Measurements from ENCODE around the gene HSPB9.

DNA sequence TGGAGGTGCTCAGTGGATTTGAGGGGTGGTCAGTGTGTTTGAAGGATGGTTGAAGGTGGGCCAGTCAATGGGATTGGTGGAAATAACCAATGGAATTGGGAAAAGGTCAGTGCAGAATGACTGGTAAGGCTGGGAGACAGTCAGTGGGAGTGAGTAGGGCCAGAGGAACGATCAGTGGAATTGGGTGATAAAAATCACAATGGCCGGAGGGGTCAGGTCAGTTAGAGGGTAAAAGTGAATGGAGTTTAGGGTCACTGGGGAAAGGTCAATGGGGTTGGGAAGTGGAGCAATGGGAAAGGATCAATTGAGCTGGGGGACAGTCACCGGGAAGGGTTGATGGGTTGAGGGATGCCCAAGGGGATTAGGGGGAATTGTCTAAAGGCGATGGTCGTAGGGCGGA is 43.1 kb downstream of the HSPB9 start:
- TF ChIP-seq, protein P1, sequence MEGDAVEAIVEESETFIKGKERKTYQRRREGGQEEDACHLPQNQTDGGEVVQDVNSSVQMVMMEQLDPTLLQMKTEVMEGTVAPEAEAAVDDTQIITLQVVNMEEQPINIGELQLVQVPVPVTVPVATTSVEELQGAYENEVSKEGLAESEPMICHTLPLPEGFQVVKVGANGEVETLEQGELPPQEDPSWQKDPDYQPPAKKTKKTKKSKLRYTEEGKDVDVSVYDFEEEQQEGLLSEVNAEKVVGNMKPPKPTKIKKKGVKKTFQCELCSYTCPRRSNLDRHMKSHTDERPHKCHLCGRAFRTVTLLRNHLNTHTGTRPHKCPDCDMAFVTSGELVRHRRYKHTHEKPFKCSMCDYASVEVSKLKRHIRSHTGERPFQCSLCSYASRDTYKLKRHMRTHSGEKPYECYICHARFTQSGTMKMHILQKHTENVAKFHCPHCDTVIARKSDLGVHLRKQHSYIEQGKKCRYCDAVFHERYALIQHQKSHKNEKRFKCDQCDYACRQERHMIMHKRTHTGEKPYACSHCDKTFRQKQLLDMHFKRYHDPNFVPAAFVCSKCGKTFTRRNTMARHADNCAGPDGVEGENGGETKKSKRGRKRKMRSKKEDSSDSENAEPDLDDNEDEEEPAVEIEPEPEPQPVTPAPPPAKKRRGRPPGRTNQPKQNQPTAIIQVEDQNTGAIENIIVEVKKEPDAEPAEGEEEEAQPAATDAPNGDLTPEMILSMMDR (IDR thresholded peaks at IDR 0.05): no peak
- no peak for TF ChIP-seq POLR2A (IDR thresholded peaks at IDR 0.05)
- TF ChIP-seq EP300 (IDR thresholded peaks at IDR 0.05): no peak
